DOHH2 (cell line): ENCODE measurements around the gene CYP4V2.

ENCODE experiments used
- H3F3A ChIP-seq: fragments of 200-600 bp; sonication (generic), shearing (Covaris generic); 2 replicates; pipeline ENCODE4 v1.6.0; 2016; ENCODE audit warnings: antibody characterized with exemption, mild to moderate bottlenecking; ENCODE audit not compliant: control insufficient read depth, insufficient read depth
- H3K27ac ChIP-seq: fragments of 200-600 bp; sonication (generic); 2 replicates; pipeline ENCODE4 v1.5.1; 2014; ENCODE audit warnings: low read depth, mild to moderate bottlenecking, low read length, moderate library complexity
- H3K27me3 ChIP-seq: fragments of 200-600 bp; sonication (generic); 2 replicates; pipeline ENCODE4 v1.6.1; 2014; ENCODE audit warnings: mild to moderate bottlenecking, low read length, mixed read lengths; ENCODE audit not compliant: control insufficient read depth
- H3K36me3 ChIP-seq: fragments of 200-600 bp; sonication (generic); 2 replicates; pipeline ENCODE4 v1.6.1; 2014; ENCODE audit warnings: mild to moderate bottlenecking, low read length, moderate library complexity, mixed read lengths; ENCODE audit not compliant: control insufficient read depth
- H3K4me1 ChIP-seq: fragments of 200-600 bp; sonication (generic); 2 replicates; pipeline ENCODE4 v1.6.1; 2014; ENCODE audit warnings: mild to moderate bottlenecking, low read length, mixed read lengths; ENCODE audit not compliant: control insufficient read depth
- H3K4me2 ChIP-seq: fragments of 200-600 bp; sonication (generic); 2 replicates; pipeline ENCODE4 v1.6.0; 2014; ENCODE audit warnings: mild to moderate bottlenecking, low read length, moderate library complexity
- H3K4me3 ChIP-seq: fragments of 200-600 bp; sonication (generic); 2 replicates; pipeline ENCODE4 v1.5.1; 2014; ENCODE audit warnings: mild to moderate bottlenecking, low read length, mixed read lengths
- H3K79me2 ChIP-seq: fragments of 200-600 bp; sonication (generic); 2 replicates; pipeline ENCODE4 v1.6.1; 2014; ENCODE audit warnings: mild to moderate bottlenecking, low read length, mixed read lengths; ENCODE audit not compliant: control insufficient read depth
- H3K9me2 ChIP-seq: fragments of 200-600 bp; sonication (generic); replicated peaks from 2 replicates; pipeline ENCODE4 v1.6.1; 2014; ENCODE audit warnings: mild to moderate bottlenecking, low read length, mixed read lengths; ENCODE audit not compliant: control insufficient read depth
- H3K9me3 ChIP-seq: fragments of 200-600 bp; sonication (generic); 2 replicates; pipeline ENCODE4 v1.6.1; 2014; ENCODE audit warnings: antibody characterized with exemption, low read length, mixed read lengths; ENCODE audit not compliant: control insufficient read depth, insufficient read depth
- H4K20me1 ChIP-seq: fragments of 200-600 bp; sonication (generic); 2 replicates; pipeline ENCODE4 v1.6.0; 2014; ENCODE audit warnings: low read depth, mild to moderate bottlenecking, antibody characterized with exemption, low read length, moderate library complexity; ENCODE audit not compliant: control insufficient read depth, insufficient read depth
- EZH2phosphoT487 ChIP-seq: fragments of 200-600 bp; sonication (generic); IDR thresholded peaks from 2 replicates; pipeline ENCODE4 v1.6.1; 2017; ENCODE audit warnings: borderline replicate concordance, mild to moderate bottlenecking, antibody characterized with exemption, low read length, moderate library complexity, mixed read lengths
- TF ChIP-seq, protein P1 (sequence below): fragments of 200-600 bp; sonication (generic); IDR thresholded peaks from one replicate; pipeline ENCODE4 v1.5.1; 2014; ENCODE audit warnings: antibody characterized with exemption, mild to moderate bottlenecking, low read depth, low read length; ENCODE audit not compliant: poor library complexity, severe bottlenecking

Gene CYP4V2

GRCh38 chr4:186255122-186255521, 63.8 kb downstream of the CYP4V2 start:
- Histone ChIP-seq H3K9me2 (no peaks in the 10 kb centered on the region), H3K9me3 (no peaks in the 10 kb centered on the region), H3K79me2 (no peaks in the 10 kb centered on the region), H3K27me3 (peaks cover 3% of the 10 kb centered on the region; the same call in 1 of the 2 replicates), H3K4me3 (no peak overlapping the region), H3F3A (no peaks in the 10 kb centered on the region), H4K20me1 (no peaks in the 10 kb centered on the region), H3K27ac (no peak overlapping the region), H3K4me1 (no peaks in the 10 kb centered on the region), H3K36me3 (no peaks in the 10 kb centered on the region), H3K4me2 (no peak overlapping the region)
- TF ChIP-seq, protein P1, sequence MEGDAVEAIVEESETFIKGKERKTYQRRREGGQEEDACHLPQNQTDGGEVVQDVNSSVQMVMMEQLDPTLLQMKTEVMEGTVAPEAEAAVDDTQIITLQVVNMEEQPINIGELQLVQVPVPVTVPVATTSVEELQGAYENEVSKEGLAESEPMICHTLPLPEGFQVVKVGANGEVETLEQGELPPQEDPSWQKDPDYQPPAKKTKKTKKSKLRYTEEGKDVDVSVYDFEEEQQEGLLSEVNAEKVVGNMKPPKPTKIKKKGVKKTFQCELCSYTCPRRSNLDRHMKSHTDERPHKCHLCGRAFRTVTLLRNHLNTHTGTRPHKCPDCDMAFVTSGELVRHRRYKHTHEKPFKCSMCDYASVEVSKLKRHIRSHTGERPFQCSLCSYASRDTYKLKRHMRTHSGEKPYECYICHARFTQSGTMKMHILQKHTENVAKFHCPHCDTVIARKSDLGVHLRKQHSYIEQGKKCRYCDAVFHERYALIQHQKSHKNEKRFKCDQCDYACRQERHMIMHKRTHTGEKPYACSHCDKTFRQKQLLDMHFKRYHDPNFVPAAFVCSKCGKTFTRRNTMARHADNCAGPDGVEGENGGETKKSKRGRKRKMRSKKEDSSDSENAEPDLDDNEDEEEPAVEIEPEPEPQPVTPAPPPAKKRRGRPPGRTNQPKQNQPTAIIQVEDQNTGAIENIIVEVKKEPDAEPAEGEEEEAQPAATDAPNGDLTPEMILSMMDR, result no peak

DNA sequence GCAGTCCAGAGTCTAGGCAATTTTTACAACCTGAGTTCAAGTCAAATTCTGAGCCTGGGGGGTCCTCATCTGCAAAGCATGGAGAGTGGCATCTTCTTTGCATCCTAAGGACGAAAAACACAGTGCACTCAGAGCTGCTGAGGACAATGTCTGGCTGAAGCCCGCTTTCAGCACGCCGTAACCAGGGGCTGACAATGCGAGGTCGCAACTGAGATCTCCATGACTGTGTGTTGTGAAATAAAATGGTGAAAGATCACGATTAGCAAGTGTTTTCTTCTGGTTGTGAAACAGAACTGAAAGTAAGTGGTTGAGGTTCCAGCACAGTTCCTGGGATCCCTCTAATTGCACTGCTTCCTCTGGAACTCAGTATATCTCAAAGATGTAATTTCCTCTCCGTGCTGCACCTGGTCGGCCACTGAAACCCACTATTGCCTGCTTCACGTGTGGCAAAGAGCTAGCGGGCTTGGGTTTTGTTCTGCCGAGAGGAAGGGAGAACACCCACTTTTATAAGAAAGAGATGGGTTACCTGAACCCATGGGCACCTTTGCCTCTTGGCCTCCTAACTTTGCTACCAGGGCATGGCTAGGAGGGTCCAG, 66.9 kb downstream of the CYP4V2 start:
- no peaks in the 10 kb centered on the region for H3K27me3 ChIP-seq
- no peaks in the 10 kb centered on the region for H3K4me1 ChIP-seq
- TF ChIP-seq, protein P1, result no peak
- TF ChIP-seq EZH2phosphoT487, result no peak
- H3F3A ChIP-seq, result no peaks in the 10 kb centered on the region
- no peaks in the 10 kb centered on the region for H3K36me3 ChIP-seq
- H3K27ac ChIP-seq, result no peak overlapping the region
- H3K4me2 ChIP-seq, result no peak overlapping the region
- H3K9me3 ChIP-seq, result no peaks in the 10 kb centered on the region
- no peak overlapping the region for H3K4me3 ChIP-seq
- no peaks in the 10 kb centered on the region for H4K20me1 ChIP-seq
- H3K9me2 ChIP-seq, result no peaks in the 10 kb centered on the region
- no peaks in the 10 kb centered on the region for H3K79me2 ChIP-seq

DNA sequence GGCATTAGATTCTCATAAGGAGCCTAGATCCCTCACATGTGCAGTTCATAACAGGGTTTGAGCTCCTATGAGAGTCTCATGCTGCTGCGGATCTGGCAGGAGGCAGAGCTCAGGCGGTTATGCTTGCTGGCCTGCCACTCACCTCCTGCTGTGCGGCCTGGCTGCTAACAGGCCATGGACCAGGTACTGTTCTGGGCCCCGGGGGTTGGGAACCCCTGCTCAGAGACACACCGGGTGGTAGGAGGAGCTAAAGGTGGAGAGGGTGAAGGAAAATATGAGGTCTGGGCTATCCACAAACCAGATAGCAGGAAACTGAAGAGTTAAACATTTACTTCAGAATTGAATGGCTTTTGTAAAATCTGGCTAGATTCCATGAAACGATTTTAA, 68.7 kb downstream of the CYP4V2 start:
- Histone ChIP-seq H3K4me2 (no peak overlapping the region), H3K9me3 (no peaks in the 10 kb centered on the region), H3K27me3 (no peaks in the 10 kb centered on the region), H3K79me2 (no peaks in the 10 kb centered on the region), H3F3A (no peaks in the 10 kb centered on the region), H4K20me1 (no peaks in the 10 kb centered on the region), H3K4me3 (no peak overlapping the region), H3K9me2 (no peaks in the 10 kb centered on the region), H3K4me1 (no peaks in the 10 kb centered on the region), H3K27ac (no peak overlapping the region), H3K36me3 (no peaks in the 10 kb centered on the region)
- no peak for TF ChIP-seq EZH2phosphoT487
